OCI-M2 (cell line): ENCODE results near the gene BCAN.

ENCODE experiments used
- DNase-seq: peaks from one replicate; lab custom pipeline; 2025; ENCODE audit not compliant: unreplicated experiment; lab: John Stamatoyannopoulos, UW

BCAN gene

DNA sequence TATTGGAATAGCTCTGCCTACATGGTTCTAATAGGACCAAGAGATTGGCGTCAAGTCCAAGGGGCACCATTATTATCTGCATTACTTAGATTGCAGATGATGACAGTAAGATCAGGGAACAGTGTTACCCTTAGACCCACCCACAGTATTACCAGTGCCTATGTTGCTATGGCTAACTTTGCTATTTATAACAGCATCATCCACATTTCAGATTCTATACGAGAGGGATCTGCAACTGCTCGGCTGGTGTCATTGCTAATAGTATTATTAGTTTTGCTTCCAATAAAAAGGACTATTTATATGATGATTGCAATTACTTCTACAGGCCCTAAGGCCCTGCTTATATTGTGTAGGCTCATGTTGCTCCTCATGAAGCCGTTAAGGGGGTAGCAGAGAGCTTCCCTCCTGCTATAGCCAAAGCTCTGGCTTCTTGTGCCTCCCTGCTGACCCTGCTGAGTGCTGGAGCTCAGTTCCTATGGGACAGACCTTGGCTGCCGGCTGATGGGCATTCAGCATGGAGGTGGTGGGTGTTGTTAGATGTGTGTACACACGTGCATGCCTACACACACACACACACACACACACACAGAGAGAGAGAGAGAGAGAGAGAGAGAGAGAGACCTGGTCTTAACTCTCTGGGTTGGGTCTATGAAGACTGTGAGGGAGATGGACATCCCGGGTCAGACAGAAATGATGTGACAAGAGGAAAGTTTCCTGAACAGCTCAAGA lies 1.3 kb downstream of the BCAN start:
- DNase-seq: no peak

DNA sequence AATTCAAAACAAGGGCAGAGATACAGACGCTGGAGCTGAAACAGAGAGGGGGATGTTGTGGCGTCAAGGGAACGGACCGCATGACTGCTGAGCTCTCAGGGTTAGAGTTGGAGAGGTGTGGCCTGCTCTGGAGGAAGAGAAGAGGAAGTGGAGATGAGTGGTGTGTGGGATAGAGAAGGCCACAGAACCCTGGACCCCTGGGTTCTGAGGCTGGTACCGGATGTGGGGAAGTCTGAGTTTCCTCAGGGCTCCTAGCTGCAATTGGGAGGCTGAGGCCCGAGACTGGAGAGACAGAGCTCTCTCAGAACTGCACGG lies 1.8 kb downstream of the BCAN start:
- no peak for DNase-seq

DNA sequence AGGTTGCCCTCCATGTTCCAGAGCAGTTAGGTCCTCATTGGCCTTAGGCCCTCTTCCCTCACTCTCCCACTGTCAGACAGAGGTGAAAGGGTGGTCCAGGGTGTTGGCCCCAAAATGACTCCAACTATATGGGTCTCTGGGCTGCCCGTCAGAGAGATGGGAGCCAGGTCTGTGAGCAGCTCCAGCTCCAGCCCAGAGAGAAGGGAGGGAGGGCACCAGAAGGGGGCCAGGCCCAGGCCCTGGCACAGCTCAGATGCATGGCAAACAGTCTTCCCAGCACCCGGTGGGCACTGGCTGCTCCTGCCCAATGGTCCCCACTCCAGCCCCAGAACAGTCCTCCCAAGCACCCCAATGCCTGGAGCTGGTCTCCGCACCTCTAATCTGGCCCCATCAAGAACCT lies 2.2 kb downstream of the BCAN start:
- no peak for DNase-seq

DNA sequence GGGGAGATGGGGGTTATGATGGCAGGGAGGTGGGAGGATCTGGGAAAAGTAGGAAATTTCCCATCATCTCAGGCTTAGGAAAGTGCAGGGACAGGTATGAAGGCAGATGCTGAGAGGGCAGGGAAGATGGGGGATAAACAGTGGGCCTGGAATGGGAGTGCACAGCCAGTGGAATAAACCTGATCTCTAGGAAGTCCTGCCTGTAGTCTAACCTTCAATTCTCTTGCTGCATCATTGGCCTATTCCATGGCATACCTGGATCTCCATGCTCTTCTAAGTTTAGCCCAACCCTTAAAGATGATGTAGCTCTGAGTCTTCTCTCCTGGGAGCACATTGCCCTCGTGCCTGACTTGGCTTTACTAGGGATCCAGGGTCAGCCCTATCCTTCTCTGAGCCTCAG lies 2.7 kb downstream of the BCAN start:
- no peak for DNase-seq

DNA sequence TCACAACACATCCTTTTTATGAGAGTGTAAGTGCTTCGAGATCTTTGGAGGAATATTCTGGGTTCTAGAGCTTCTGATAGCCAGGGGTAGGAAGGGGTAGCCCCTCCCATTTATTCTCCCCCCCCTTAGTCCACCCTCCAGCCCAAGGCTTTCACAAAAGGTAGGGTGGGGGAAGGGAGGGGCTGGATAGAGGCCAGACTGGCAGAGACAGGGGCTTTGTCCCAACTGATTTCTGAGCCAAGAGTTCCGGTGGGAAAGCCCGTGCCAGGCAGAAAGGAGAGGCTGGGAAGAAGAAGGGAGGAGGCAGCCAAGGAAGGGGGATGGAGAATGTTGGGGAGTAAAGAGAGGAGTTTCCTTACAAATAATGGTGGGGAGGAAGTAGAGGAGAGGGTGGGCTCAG lies 3.1 kb downstream of the BCAN start:
- DNase-seq: no peak

DNA sequence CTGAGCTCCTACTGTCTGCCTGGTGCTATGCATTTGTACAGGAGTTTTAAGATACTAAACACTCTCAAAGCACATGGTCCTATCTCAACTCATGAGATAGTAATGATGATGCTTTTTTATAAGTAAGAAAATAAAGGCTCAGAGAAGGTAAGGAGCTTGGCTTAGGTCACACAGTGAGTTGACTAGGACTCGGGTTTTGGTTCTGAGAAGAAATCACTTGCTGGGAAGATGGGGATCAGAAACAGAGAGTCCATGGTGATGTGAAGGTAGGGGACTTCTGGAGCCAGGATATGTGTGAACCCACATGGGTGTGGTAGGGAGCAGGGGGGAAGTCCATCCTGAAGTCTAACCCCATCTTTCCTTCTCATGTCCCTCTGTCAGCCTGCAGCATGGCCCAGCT lies 3.7 kb downstream of the BCAN start:
- DNase-seq: no peak

DNA sequence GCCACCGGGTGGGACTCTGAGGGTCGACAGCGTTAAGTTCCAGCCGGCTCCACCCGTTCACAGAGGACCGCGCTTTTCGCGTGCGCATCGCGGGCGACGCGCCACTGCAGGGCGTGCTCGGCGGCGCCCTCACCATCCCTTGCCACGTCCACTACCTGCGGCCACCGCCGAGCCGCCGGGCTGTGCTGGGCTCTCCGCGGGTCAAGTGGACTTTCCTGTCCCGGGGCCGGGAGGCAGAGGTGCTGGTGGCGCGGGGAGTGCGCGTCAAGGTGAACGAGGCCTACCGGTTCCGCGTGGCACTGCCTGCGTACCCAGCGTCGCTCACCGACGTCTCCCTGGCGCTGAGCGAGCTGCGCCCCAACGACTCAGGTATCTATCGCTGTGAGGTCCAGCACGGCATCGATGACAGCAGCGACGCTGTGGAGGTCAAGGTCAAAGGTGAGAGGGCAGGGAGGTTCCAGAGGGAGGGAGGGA lies 4.9 kb downstream of the BCAN start:
- no peak for DNase-seq

DNA sequence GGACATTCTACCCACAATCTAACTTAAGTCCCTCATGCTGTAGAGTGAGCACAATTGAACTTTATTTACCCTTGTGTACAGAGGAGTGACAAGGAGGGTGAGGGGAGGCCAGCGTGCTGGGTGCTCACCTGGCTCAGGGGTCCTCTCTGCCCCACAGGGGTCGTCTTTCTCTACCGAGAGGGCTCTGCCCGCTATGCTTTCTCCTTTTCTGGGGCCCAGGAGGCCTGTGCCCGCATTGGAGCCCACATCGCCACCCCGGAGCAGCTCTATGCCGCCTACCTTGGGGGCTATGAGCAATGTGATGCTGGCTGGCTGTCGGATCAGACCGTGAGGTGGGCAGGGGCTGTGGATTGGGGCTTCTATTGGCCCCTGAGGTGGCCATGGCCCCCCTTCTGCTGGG lies 5.4 kb downstream of the BCAN start:
- DNase-seq: no peak

DNA sequence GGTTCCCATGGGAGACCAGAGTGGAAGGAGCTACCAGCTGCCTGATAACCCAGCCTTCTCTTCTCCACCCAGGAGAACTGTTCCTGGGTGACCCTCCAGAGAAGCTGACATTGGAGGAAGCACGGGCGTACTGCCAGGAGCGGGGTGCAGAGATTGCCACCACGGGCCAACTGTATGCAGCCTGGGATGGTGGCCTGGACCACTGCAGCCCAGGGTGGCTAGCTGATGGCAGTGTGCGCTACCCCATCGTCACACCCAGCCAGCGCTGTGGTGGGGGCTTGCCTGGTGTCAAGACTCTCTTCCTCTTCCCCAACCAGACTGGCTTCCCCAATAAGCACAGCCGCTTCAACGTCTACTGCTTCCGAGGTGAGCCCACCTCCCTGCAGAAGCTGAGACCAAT lies 6.6 kb downstream of the BCAN start:
- no peak for DNase-seq

DNA sequence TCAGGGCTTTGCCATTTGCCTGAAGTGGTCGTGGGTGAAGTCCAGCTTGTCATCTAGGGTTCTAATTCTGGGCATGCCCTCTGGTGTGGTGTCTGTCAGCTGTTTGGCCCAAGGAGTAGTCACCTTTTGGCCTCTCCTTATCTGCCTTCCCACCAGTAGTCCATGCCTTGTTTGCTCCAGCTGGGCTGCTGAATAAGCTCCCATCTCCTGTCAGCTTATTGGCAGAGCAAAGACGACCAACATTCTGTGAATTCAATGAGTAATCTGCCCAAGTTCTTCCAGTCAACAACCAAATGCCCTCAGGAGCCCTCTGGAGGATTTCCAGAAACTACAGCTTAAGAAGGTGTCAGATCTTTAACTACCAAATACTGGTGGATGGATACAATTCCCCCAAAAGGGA lies 7.0 kb downstream of the BCAN start:
- no peak for DNase-seq

DNA sequence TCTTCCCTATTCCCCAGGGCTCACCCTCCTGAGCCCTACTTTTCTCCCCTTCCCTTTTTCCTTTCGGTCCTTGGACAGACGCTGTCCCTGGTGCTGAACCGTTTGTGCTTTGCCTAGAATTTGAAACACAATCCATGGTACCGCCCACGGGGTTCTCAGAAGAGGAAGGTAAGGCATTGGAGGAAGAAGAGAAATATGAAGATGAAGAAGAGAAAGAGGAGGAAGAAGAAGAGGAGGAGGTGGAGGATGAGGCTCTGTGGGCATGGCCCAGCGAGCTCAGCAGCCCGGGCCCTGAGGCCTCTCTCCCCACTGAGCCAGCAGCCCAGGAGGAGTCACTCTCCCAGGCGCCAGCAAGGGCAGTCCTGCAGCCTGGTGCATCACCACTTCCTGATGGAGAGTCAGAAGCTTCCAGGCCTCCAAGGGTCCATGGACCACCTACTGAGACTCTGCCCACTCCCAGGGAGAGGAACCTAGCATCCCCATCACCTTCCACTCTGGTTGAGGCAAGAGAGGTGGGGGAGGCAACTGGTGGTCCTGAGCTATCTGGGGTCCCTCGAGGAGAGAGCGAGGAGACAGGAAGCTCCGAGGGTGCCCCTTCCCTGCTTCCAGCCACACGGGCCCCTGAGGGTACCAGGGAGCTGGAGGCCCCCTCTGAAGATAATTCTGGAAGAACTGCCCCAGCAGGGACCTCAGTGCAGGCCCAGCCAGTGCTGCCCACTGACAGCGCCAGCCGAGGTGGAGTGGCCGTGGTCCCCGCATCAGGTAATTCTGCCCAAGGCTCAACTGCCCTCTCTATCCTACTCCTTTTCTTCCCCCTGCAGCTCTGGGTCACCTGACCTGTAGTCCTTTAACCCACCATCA lies 10.4 kb downstream of the BCAN start:
- DNase-seq: no peak

DNA sequence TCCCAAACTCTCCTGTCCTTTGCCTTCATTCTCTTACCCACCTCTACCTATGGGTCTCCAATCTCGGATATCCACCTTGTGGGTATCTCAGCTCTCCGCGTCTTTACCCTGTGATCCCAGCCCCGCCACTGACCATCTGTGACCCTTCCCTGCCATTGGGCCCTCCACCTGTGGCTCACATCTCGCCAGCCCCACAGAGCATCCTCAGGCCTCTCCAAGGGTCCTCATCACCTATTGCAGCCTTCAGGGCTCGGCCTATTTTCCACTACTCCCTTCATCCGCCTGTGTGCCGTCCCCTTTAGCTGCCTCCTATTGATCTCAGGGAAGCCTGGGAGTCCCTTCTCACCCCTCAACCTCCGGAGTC lies 11.1 kb downstream of the BCAN start:
- DNase-seq: no peak

DNA sequence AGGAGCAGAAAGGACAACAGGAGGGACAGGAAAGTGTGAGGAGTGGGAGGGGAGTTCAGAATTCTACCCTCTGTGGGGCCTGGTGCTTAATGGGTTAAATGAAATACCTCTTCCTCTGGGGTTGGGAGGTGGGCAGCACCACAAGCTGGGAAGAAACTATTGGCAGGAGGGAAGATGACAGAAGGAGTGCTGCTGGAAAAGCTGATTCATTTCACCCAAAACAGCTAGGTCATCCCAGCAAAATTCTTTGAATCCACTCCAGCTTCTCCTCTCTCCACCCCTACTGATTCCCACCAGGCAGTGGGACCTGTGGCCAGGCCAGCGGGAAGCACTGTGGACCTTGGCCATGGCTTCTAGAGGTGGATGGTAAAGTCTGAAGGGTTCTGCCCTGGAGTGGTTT lies 12.8 kb downstream of the BCAN start:
- DNase-seq: no peak

DNA sequence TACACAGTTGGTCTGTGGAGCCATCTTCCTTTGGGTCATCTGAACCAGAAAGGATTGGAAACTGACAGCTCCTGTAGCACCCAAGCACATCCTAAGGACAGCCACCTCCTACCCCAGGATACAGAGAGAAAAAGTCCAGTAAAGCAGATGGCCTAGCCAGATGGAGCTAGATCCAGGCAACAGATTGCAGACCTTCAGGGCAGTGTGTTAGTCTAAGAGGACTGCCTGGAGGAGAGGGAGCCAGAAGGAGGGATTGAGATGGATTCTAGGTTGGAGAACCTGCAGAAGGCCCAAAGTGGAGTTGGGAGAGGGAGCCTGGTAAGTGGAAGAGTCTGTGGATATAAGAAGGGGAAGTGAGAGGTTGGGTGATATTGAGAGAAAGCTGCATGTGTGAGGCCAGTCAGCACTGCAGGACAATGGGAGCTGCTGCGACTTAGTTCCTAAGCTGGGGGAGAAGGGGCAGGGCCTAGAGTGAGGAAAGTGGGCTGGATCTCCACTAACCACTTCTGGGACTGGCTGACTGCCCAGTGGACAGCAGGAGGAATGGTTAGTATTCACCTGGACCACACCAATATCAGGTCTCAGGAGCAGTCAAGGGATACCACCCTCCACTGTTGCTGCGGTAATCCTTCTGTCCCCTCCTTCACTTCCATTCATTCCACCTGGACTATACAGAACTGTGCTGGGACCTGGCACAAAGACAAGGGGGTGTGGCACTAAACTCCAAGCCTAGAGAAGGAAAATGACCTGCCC lies 13.4 kb downstream of the BCAN start:
- DNase-seq: no peak

DNA sequence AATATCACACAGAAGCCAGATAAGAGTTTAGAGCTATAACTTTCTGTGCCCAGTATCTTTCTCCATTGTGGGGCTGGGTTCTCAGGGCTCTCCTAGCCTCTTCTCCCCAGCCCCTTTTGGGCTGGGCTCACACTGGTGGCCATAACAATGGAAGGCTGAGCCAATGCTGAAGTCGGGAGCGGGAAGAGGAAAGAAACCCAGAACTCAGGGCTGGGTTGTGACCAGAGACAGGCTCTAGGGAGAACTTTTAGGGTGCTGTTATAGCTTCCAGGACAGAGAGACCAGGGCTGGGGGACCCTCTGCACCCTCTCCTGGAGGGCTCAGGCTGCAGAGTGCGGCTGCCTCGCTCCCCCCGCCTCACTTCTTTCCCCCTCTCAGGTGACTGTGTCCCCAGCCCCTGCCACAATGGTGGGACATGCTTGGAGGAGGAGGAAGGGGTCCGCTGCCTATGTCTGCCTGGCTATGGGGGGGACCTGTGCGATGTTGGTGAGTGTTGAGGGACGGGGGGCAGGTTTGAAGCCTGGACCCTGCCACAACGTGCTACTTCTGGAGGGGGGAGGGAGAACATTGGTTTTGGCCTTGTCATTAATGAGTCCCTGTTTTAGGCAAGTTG lies 14.1 kb downstream of the BCAN start:
- no peak for DNase-seq

DNA sequence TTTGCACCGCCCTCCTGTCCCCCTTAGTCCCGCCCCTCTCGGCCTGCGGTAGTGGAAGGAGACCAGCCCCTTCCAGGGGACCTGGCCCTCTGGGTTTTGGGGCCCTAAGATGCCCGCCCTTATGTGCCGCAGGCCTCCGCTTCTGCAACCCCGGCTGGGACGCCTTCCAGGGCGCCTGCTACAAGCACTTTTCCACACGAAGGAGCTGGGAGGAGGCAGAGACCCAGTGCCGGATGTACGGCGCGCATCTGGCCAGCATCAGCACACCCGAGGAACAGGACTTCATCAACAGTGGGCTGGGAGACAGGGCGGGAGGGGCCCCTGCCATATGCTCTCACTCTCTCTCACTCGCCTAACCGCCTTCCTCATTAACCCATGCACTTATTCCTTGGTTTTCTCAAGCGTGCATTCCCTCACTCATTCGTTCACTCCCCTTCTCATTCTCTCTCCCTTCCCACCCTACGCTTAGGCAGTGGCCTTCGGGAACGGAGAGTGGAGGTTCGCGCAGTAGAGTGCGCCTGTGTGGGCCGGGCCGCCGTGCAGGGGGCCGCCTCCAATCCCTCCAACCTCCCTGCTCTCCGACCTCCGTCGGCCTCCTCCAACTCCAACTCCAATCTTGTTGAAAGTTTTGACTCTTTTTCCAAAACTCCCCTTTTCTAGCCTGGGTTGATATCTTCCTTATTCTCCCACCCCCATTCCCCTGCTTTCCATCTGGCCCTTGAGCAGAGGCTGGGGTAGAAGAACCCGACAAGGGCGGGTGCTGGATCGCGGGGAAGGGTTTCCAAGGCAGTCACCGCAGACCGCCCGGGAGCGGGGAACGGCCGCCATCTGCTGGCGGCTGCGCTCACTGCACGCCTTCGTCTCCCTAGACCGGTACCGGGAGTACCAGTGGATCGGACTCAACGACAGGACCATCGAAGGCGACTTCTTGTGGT lies 15.2 kb downstream of the BCAN start:
- no peak for DNase-seq

DNA sequence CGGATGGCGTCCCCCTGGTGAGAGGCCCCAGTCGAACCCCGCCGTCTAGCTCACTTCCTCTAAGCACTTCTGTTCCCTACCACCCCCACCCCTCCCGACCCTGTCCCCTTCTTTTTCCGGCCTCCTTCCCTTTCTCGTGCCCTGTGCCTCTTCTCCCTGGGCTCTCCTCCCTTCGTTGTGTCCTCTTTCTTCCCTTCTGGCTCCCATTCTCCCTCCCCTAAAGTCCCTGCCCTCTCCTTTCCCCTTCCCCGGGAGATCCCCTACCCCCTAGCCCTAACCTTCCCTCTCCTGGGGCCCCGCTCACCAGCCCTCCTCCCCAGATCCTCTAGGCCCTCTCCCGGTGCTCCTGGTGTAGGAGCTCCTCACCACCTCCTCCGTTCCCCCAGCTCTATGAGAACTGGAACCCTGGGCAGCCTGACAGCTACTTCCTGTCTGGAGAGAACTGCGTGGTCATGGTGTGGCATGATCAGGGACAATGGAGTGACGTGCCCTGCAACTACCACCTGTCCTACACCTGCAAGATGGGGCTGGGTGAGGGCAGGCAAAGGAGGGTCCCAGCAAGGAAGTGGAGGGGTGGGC lies 15.9 kb downstream of the BCAN start:
- DNase-seq: no peak

DNA sequence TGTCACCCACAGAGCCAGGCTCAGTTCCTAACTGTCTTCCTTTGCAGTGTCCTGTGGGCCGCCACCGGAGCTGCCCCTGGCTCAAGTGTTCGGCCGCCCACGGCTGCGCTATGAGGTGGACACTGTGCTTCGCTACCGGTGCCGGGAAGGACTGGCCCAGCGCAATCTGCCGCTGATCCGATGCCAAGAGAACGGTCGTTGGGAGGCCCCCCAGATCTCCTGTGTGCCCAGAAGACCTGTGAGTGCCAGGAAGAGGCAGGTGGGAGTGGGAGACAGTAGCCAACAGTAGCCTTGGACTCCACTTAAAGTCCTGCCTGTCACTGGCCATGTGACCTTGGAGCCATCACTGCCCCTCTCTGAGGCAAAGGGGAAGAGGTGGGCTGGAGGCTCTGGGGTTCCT lies 16.6 kb downstream of the BCAN start:
- no peak for DNase-seq

DNA sequence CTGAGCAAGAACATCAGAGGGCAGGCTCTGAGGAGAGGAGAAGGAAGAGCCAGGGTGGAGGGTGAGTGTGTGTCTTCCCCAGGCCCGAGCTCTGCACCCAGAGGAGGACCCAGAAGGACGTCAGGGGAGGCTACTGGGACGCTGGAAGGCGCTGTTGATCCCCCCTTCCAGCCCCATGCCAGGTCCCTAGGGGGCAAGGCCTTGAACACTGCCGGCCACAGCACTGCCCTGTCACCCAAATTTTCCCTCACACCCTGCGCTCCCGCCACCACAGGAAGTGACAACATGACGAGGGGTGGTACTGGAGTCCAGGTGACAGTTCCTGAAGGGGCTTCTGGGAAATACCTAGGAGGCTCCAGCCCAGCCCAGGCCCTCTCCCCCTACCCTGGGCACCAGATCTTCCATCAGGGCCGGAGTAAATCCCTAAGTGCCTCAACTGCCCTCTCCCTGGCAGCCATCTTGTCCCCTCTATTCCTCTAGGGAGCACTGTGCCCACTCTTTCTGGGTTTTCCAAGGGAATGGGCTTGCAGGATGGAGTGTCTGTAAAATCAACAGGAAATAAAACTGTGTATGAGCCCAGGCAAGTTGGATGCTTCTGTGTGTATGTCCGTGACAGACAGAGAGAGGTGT lies 17.1 kb downstream of the BCAN start:
- DNase-seq: no peak

DNA sequence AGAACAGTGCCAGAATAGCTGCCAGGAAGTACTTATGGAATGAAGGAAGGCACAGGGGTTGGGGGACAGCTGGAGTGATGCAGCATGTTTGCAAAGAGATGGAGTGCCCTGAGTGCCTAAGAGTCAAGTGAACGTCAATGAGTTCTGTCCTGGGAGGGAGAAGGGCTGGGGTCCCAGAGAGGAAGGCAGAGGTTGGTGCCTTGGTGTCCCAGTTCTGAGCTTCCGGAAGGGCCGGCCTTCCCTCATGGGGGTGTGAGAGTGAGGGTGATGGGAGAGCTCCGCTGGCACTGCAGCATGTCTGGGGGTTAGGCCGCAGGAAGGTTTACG lies 17.7 kb downstream of the BCAN start:
- no peak for DNase-seq
